ENCODE data around the gene WEE1. TPM values are rescaled to one million over a fixed set of nuclear protein-coding genes. Genes with fewer than 3 reads are reported as not detected.

Gene WEE1
- total RNA-seq, 2 donors from 2014 or later = 80.1 to 93.5 TPM

GRCh38 chr11:9596926-9597464 is 23.5 kb downstream of the WEE1 start:
- peak; percentile 29 for DNase-seq
- Mint-ChIP-seq H3K27ac (no peak overlapping the region), H3K27me3 (ENCODE audit: insufficient read depth) (no peaks in the 10 kb centered on the region), H3K9me3 (peaks cover 2% of the 10 kb centered on the region), H3K4me3 (no peak overlapping the region), H3K36me3 (ENCODE audit: low read depth) (no peaks in the 10 kb centered on the region), H3K4me1 (peaks cover 17% of the 10 kb centered on the region)
- Histone ChIP-seq H3K4me3 (ENCODE audit: low read length) (no peak overlapping the region), H3K9me3 (ENCODE audit: control insufficient read depth, low read length) (no peaks in the 10 kb centered on the region), H3K27ac (ENCODE audit: low read depth, low read length) (no peak overlapping the region), H3K27me3 (ENCODE audit: control insufficient read depth, insufficient read depth, low read length, poor library complexity, severe bottlenecking) (no peaks in the 10 kb centered on the region), H3K4me1 (ENCODE audit: control insufficient read depth, insufficient read depth, low read length) (peaks cover 6% of the 10 kb centered on the region), H3K9ac (ENCODE audit: extremely low read depth, low read length, poor library complexity, severe bottlenecking) (no peak overlapping the region), H3K36me3 (ENCODE audit: control insufficient read depth, insufficient read depth, low read length) (no peaks in the 10 kb centered on the region)
- WGBS, 2 experiments (ENCODE audit: insufficient coverage in 1 of 2, insufficient read length in 1 of 2) = 92 to 96% methylated on average over 4 of the region's 4 CpGs
- TF ChIP-seq CTCF (conservative IDR thresholded peaks at IDR 0.05) = no peak

- WGBS, 2 experiments (ENCODE audit: insufficient coverage in 1 of 2, insufficient read length in 1 of 2) = 80 to 94% methylated on average over 1 to 2 of the region's 2 CpGs
These were observed 26.7 kb downstream of the WEE1 start for GRCh38 chr11:9600166-9600565.

GRCh38 chr11:9600644-9601036 is 27.2 kb downstream of the WEE1 start:
- no peaks in the 10 kb centered on the region for H3K9me3 ChIP-seq (ENCODE audit: control insufficient read depth, low read length)
- H3K27ac ChIP-seq (ENCODE audit: low read depth, low read length) = no peak overlapping the region
- no peaks in the 10 kb centered on the region for H3K36me3 Mint-ChIP-seq (ENCODE audit: low read depth)
- H3K27ac Mint-ChIP-seq = no peak overlapping the region
- H3K27me3 Mint-ChIP-seq (ENCODE audit: insufficient read depth) = no peaks in the 10 kb centered on the region
- no peaks in the 10 kb centered on the region for H3K27me3 ChIP-seq (ENCODE audit: control insufficient read depth, insufficient read depth, low read length, poor library complexity, severe bottlenecking)
- no peak overlapping the region for H3K9ac ChIP-seq (ENCODE audit: extremely low read depth, low read length, poor library complexity, severe bottlenecking)
- peaks cover 4% of the 10 kb centered on the region for H3K4me1 ChIP-seq (ENCODE audit: control insufficient read depth, insufficient read depth, low read length)
- WGBS, 2 experiments (ENCODE audit: insufficient coverage in 1 of 2, insufficient read length in 1 of 2) = 92 to 100% methylated on average over 3 to 4 of the region's 4 CpGs
- no peak for TF ChIP-seq CTCF (conservative IDR thresholded peaks at IDR 0.05)
- H3K36me3 ChIP-seq (ENCODE audit: control insufficient read depth, insufficient read depth, low read length) = no peaks in the 10 kb centered on the region
- DNase-seq = peak; percentile 53
- no peak overlapping the region for H3K4me3 Mint-ChIP-seq
- no peak overlapping the region for H3K4me3 ChIP-seq (ENCODE audit: low read length)
- peaks cover 8% of the 10 kb centered on the region for H3K4me1 Mint-ChIP-seq
- H3K9me3 Mint-ChIP-seq = peaks cover 2% of the 10 kb centered on the region

More at GRCh38 chr11:9600166-9600565, 26.7 kb downstream of the WEE1 start:
- Mint-ChIP-seq H3K27ac (no peak overlapping the region), H3K27me3 (ENCODE audit: insufficient read depth) (no peaks in the 10 kb centered on the region), H3K4me1 (peaks cover 5% of the 10 kb centered on the region), H3K9me3 (peaks cover 2% of the 10 kb centered on the region), H3K36me3 (ENCODE audit: low read depth) (no peaks in the 10 kb centered on the region), H3K4me3 (no peak overlapping the region)
- H3K4me3 ChIP-seq (ENCODE audit: low read length) = no peak overlapping the region
- H3K27ac ChIP-seq (ENCODE audit: low read depth, low read length) = no peak overlapping the region
- peak; percentile 47 for DNase-seq
- H3K9me3 ChIP-seq (ENCODE audit: control insufficient read depth, low read length) = no peaks in the 10 kb centered on the region
- no peaks in the 10 kb centered on the region for H3K36me3 ChIP-seq (ENCODE audit: control insufficient read depth, insufficient read depth, low read length)
- no peak overlapping the region for H3K9ac ChIP-seq (ENCODE audit: extremely low read depth, low read length, poor library complexity, severe bottlenecking)
- H3K4me1 ChIP-seq (ENCODE audit: control insufficient read depth, insufficient read depth, low read length) = peaks cover 4% of the 10 kb centered on the region
- no peaks in the 10 kb centered on the region for H3K27me3 ChIP-seq (ENCODE audit: control insufficient read depth, insufficient read depth, low read length, poor library complexity, severe bottlenecking)
- TF ChIP-seq CTCF (conservative IDR thresholded peaks at IDR 0.05) = no peak
